Stimulated activated CD4-positive, alpha-beta T cell treated with anti-CD3 and anti-CD28 coated beads, Interleukin-12 subunit alpha, Interleukin-12 subunit beta, amount 100 ng/mL, for 48 hours (primary cell): Measurements from ENCODE around the gene ESR1.
"Not testable (repeated sequence)": the region's sequence is repeated elsewhere in the genome, so short reads cannot be mapped to it uniquely, and the experiment has no call there.

Experiments
- DNase-seq, 3 donors: peaks; one replicate each; pipeline ENCODE4 v3.0.0-alpha.2; 2020; ENCODE audit warnings: low read depth in 2 of 3, low spot score in 1 of 3

Gene ESR1

GRCh38 chr6:151811081-151811480, 3.6 kb downstream of the ESR1 start:
- no peak for DNase-seq

- no peak for DNase-seq
Observed at GRCh38 chr6:151813858-151814257, 6.4 kb downstream of the ESR1 start.

- no peak for DNase-seq
Observed at GRCh38 chr6:151814614-151815013, 7.1 kb downstream of the ESR1 start.

DNA sequence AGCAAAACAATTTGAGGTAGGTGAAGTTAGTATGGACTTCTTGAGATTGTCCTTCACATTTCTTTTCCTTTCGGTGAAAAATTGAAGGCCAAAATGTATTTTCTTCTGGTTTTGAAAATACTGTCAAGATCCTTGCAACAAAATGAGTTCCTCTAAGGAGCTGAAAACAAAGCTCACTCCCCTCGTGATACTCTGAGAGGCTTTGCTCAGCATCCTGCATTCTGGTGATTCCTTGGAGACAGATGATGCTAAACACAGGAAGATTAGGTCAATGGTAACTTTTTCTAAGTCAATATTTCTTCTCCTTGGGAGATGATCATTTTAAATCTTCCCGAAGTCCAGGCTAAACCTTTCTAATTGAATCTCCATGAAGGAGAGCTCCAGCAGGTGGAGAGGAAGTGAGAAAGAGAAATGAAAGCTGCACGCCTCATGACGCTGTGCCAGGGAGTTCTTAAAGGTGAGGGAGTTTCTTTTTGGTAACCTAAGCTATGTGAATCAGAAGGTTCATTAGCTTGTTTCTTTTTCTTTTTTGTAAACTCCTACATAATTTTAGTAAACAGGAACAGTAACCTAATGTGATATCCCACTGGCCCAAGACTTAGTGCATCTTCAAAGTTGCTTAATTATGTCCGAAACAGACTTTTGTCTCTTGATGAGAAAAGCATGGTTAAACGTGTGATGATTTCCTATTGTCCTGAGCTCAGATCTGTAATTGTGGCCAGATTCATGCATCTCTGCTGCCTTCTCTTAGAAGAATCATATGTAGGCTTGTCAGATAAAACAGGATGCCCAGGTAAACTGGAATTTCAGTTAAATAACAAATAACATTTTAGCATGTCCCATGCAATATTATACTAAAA, 15.0 kb downstream of the ESR1 start:
- no peak for DNase-seq

DNA sequence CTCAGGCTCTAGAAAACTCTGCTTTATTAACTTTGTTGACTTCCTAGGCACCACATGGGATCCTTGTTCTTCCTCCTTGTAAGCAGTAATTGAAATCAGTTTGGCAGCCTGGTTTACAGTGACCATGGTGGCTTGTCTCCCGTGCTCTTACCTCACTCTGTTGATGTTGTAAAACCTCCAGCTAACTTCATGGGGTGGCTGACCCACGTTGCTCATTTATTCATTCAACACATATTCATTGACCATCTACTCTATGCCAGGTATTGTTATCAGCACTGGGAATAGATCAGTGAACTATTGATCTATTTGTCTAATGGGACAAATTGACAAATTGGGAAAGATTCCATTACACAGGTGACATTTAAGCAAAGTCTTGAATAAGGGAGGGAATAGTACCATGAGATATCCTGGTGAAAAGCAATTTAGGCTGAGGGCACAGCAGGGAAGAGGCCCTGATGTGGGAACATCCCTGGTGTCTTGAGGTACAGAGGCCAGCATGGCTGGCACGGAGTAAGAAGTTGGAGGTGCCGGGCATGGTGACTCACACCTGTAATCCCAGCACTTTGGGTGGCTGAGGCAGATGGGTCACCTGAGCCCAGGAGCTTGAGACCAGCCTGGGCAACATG, 19.1 kb downstream of the ESR1 start:
- DNase-seq: no peak

GRCh38 chr6:151832710-151833109, 25.2 kb downstream of the ESR1 start:
- no peak for DNase-seq

- DNase-seq: no peak
Observed at GRCh38 chr6:151835396-151835795, 27.9 kb downstream of the ESR1 start.

- no peak for DNase-seq
Observed at GRCh38 chr6:151837223-151837622, 29.7 kb downstream of the ESR1 start.

- no peak for DNase-seq
Observed at GRCh38 chr6:151842816-151843215, 35.3 kb downstream of the ESR1 start.

- DNase-seq: no peak
Observed at GRCh38 chr6:151847064-151847463, 39.6 kb downstream of the ESR1 start.

DNA sequence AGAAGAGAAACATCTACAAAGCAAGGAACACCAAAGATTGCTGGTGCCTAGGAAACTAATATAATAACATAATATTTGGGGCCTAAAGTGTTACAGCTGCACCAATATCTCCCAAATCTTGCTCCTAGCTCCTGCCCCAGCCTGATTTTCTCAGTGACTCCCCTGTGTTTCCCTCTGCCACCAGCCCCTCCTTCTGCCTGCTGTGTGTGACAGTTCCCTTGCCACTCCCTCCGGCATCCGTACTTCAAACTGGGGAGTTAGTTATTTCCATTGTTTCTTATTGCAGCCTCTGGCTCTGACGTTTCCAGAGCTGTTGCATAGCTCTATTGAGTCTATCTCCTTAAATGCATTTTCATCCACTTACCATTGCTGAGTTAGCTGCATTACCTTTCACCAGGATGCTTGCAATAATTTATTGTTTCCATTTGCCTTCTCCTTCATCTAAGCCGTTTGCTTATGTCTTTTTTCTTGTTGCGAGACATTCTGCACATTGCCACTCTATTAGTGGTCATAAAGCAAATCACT, 43.1 kb downstream of the ESR1 start:
- no peak for DNase-seq

DNA sequence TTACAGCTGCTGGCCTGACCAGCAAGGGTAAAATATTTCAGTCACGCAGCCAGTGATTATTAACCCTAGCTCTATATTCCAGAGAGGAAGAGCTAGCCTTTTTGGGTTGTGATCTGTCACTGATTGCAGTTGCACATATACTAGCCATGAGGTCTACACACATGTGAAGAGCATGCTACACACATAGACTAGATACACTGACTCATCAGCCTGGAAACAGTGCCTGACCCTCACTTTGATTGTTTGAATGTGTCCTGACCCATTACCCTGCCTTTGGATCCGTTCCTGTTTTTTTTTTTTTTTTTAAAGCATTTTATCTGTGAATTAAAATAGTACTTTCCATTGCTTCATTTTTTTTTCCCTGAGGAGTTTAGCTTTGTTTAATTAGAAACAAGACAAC, 50.8 kb downstream of the ESR1 start:
- no peak for DNase-seq

- no peak for DNase-seq
Observed at GRCh38 chr6:151862461-151862860, 55.0 kb downstream of the ESR1 start.

DNA sequence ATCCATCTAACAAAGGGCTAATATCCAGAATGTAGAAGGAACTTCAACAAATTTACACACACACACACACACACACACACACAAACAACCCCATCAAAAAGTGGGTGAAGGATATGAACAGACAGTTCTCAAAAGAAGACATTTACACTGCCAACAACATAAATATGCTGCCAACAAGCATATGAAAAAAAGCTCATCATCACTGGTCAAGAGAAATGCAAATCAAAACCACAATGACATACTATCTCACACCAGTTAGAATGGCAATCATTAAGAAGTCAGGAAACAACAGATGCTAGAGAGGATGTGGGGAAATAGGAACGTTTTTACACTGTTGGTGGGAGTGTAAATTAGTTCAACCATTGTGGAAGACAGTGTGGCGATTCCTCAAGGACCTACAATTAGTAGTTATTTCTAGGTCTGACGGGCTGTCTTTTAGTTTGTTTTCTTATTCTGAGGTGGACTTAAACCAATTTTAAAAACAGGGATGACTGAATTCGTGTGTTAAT, 59.9 kb downstream of the ESR1 start:
- not testable (repeated sequence) for DNase-seq

DNA sequence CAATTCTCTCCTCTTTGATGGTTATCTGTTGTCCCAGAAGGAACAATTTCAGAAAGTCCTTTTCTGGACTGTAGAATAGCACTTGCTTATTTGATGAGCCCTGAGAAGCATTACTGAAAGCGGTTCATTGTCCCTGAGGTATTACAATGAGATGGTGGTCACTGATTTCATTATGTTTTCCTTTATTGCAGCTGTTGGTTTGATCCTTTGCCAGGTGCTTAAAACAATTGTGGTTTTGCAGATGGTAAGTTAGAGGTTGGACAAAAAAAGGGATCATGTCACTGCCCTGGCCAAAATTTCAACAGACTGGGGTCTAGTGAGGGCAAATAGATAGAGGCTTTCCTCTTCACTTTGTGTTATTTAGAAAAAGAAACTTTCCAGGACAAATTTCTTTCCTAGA, 61.9 kb downstream of the ESR1 start:
- DNase-seq: no peak

- DNase-seq: no peak
Observed at GRCh38 chr6:151869787-151870186, 62.3 kb downstream of the ESR1 start.

- DNase-seq: no peak
Observed at GRCh38 chr6:151870375-151870774, 62.9 kb downstream of the ESR1 start.

- DNase-seq: no peak
Observed at GRCh38 chr6:151875524-151875923, 68.0 kb downstream of the ESR1 start.

GRCh38 chr6:151876122-151876521, 68.6 kb downstream of the ESR1 start:
- DNase-seq: no peak

DNA sequence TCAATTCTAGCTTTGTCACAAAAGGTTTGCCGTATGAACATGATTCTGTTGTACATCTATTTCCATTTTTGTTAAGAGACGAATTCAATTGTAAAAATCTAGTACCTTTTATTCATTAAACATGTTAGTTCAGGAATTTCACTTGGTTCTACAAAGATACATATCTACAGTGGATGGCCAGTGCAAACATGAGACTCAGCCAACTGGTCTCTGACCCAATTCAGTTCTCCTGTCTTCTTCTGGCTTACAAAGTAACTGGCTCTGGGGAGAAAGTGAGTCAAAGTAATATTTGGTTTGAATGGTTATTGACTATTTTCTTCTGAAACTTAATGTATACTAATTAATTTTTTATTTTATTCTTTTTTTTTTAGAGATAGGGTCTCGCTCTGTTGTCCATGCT, 70.0 kb downstream of the ESR1 start:
- no peak for DNase-seq

GRCh38 chr6:151881231-151881630, 73.7 kb downstream of the ESR1 start:
- DNase-seq: no peak

DNA sequence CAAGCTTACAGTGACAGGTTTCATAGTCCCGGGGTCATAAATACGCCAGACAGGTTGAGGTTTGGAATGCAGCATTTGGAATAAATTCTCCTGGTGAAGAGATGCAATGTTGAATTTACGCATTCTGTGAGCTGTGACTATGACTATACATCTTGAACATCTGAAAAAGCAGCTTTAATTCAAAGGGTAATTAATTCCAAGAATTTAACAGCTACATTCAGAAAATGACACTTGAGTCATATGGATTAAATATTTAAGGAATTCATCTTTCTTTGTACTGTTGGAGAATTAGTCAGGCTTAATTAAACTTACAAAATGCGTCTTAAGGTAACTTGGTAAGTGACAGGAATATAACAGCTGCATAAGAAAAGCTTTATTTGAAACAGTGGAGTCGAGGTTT, 74.7 kb downstream of the ESR1 start:
- no peak for DNase-seq
